ENCODE data around the gene ARHGAP12. TPM values are rescaled to one million over a fixed set of nuclear protein-coding genes. Genes with fewer than 3 reads are reported as not detected.

Gene ARHGAP12
- total RNA-seq, 1 donor from 2014 or later: 30.4 TPM

GRCh38 chr10:31774928-31775650, 153.5 kb downstream of the ARHGAP12 start:
- H3K9me3 Mint-ChIP-seq: no peaks in the 10 kb centered on the region
- peaks cover 11% of the 10 kb centered on the region for H3K4me1 Mint-ChIP-seq (ENCODE audit: unreplicated experiment)
- TF ChIP-seq CTCF (conservative IDR thresholded peaks at IDR 0.05): no peak
- no peak overlapping the region for H3K4me3 Mint-ChIP-seq
- H3K27me3 Mint-ChIP-seq: no peaks in the 10 kb centered on the region
- no peak for DNase-seq (ENCODE audit: extremely low spot score, unreplicated experiment)
- no peaks in the 10 kb centered on the region for H3K36me3 Mint-ChIP-seq
- no peak overlapping the region for H3K27ac Mint-ChIP-seq

GRCh38 chr10:31774299-31774900, 154.2 kb downstream of the ARHGAP12 start:
- Mint-ChIP-seq H3K27ac (peak overlapping the region; percentile 26), H3K27me3 (no peaks in the 10 kb centered on the region), H3K9me3 (no peaks in the 10 kb centered on the region), H3K4me3 (no peak overlapping the region), H3K36me3 (no peaks in the 10 kb centered on the region), H3K4me1 (ENCODE audit: unreplicated experiment) (peaks cover 11% of the 10 kb centered on the region)
- peak; percentile 60 for DNase-seq (ENCODE audit: extremely low spot score, unreplicated experiment)
- no peak for TF ChIP-seq CTCF (conservative IDR thresholded peaks at IDR 0.05)

DNA sequence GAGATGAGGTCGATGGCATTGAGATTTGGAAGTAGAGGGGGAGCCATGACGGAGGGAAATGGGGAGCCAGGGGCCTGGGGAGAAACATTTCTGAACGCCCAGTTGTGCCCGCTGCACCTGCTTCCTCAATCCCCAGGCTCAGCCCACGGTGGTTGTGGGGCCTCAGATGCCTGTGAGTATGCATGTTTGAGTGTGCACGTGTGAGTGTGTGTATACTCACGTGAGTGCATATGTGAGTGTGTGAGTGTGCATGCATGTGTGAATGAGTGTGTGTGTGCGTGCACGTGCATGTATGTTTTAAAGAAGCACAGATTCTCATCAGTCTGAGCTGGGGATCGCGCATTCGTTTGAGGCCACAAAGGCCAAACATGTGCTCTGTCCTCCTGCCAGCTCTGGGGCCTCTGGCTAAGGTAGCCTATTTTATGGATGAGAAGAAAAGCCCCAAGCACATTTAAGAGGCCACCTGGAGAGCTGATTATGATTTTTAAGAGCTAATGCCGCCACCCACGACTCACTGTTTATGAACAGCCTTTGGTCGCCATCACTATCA, 154.8 kb downstream of the ARHGAP12 start:
- H3K27ac Mint-ChIP-seq: peak overlapping the region; percentile 18
- H3K36me3 Mint-ChIP-seq: no peaks in the 10 kb centered on the region

DNA sequence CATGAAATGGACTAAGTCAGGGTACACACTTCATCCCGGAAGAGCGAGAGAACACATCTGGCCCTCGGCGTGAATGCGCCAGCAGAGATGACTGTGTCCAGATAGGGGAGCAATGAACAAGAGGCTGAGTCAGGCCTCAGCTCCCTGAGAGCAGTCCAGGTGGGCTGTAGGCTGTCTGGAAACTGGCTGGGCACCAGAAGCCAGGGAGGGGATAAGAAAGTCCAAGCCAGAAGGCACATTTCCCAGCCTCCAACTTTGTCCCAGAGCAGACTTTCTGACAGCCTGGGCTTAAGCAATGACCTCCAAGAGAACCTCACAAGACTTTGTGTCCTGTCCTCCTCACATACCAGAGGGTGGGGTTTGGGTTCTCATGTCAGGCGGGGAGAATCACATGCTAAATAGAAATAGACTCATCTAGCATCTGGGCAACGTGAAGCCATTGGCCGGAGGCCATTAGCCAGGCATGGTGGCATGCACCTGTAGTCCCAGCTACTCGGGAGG, 157.2 kb downstream of the ARHGAP12 start:
- no peaks in the 10 kb centered on the region for H3K9me3 Mint-ChIP-seq
- TF ChIP-seq CTCF (conservative IDR thresholded peaks at IDR 0.05): no peak
- H3K27ac Mint-ChIP-seq: no peak overlapping the region
- peaks cover 11% of the 10 kb centered on the region for H3K4me1 Mint-ChIP-seq (ENCODE audit: unreplicated experiment)
- no peaks in the 10 kb centered on the region for H3K36me3 Mint-ChIP-seq
- DNase-seq (ENCODE audit: extremely low spot score, unreplicated experiment): no peak
- no peaks in the 10 kb centered on the region for H3K27me3 Mint-ChIP-seq
- H3K4me3 Mint-ChIP-seq: no peak overlapping the region

More for the DNA sequence above, 154.8 kb downstream of the ARHGAP12 start:
- no peaks in the 10 kb centered on the region for H3K27me3 Mint-ChIP-seq
- H3K9me3 Mint-ChIP-seq: no peaks in the 10 kb centered on the region
- TF ChIP-seq CTCF (conservative IDR thresholded peaks at IDR 0.05): no peak
- no peak overlapping the region for H3K4me3 Mint-ChIP-seq
- H3K4me1 Mint-ChIP-seq (ENCODE audit: unreplicated experiment): peaks cover 11% of the 10 kb centered on the region
- no peak for DNase-seq (ENCODE audit: extremely low spot score, unreplicated experiment)

GRCh38 chr10:31770307-31770902, 158.2 kb downstream of the ARHGAP12 start:
- Mint-ChIP-seq H3K4me1 (ENCODE audit: unreplicated experiment) (peaks cover 11% of the 10 kb centered on the region), H3K27me3 (no peaks in the 10 kb centered on the region), H3K4me3 (no peak overlapping the region), H3K27ac (no peak overlapping the region), H3K36me3 (no peaks in the 10 kb centered on the region), H3K9me3 (no peaks in the 10 kb centered on the region)
- no peak for DNase-seq (ENCODE audit: extremely low spot score, unreplicated experiment)
- peak; percentile 83 for TF ChIP-seq CTCF (conservative IDR thresholded peaks at IDR 0.05)
